Measurements from ENCODE around the gene SLC4A4.

The SLC4A4 gene

GRCh38 chr4:71366766-71367165, 27.9 kb downstream of the SLC4A4 start:
- TF ChIP-seq FOXK2 (IDR thresholded peaks at IDR 0.05) (no peak), PKNOX1 (IDR thresholded peaks at IDR 0.05) (no peak), BHLHE40 (IDR thresholded peaks at IDR 0.05; ENCODE audit: borderline replicate concordance) (no peak), FOXM1 (IDR thresholded peaks at IDR 0.05; ENCODE audit: borderline replicate concordance) (no peak), CTBP1 (IDR thresholded peaks at IDR 0.05; ENCODE audit: borderline replicate concordance) (no peak), ELF4 (IDR thresholded peaks at IDR 0.05) (no peak), TARDBP (IDR thresholded peaks at IDR 0.05) (no peak), L3MBTL2 (conservative IDR thresholded peaks at IDR 0.05) (no peak), FOXA1 (IDR thresholded peaks at IDR 0.05) (no peak), ZNF384 (IDR thresholded peaks at IDR 0.05) (no peak), SUZ12 (IDR thresholded peaks at IDR 0.05) (no peak), LEF1 (IDR thresholded peaks at IDR 0.05; ENCODE audit: borderline replicate concordance) (no peak), HDGF (IDR thresholded peaks at IDR 0.05; ENCODE audit: borderline replicate concordance) (no peak), SP1 (IDR thresholded peaks at IDR 0.05) (no peak)
- DNase-seq (ENCODE audit: extremely low spot score) = no peak
- ChIA-PET POLR2A (no interaction called here), CTCF (no interaction called here)

- DNase-seq (ENCODE audit: extremely low spot score) = no peak
- CTCF ChIA-PET = no interaction called here
- TF ChIP-seq SP1 (IDR thresholded peaks at IDR 0.05) (no peak), BHLHE40 (IDR thresholded peaks at IDR 0.05; ENCODE audit: borderline replicate concordance) (no peak), L3MBTL2 (conservative IDR thresholded peaks at IDR 0.05) (no peak), FOXM1 (IDR thresholded peaks at IDR 0.05; ENCODE audit: borderline replicate concordance) (no peak), FOXA1 (IDR thresholded peaks at IDR 0.05) (no peak), TARDBP (IDR thresholded peaks at IDR 0.05) (no peak), CTBP1 (IDR thresholded peaks at IDR 0.05; ENCODE audit: borderline replicate concordance) (no peak), PKNOX1 (IDR thresholded peaks at IDR 0.05) (no peak), SUZ12 (IDR thresholded peaks at IDR 0.05) (no peak)
- POLR2A ChIA-PET = no interaction called here
Measured at GRCh38 chr4:71367546-71367945, 28.7 kb downstream of the SLC4A4 start.

GRCh38 chr4:71368906-71369305, 30.1 kb downstream of the SLC4A4 start:
- ChIA-PET CTCF (no interaction called here), POLR2A (no interaction called here)

GRCh38 chr4:71369536-71369935, 30.7 kb downstream of the SLC4A4 start:
- TF ChIP-seq ARNT (IDR thresholded peaks at IDR 0.05) (no peak), HDGF (IDR thresholded peaks at IDR 0.05; ENCODE audit: borderline replicate concordance) (no peak), PKNOX1 (IDR thresholded peaks at IDR 0.05) (no peak), FOXK2 (IDR thresholded peaks at IDR 0.05) (no peak), L3MBTL2 (conservative IDR thresholded peaks at IDR 0.05) (no peak), ZNF384 (IDR thresholded peaks at IDR 0.05) (no peak), NFRKB (IDR thresholded peaks at IDR 0.05) (no peak), FOXA1 (IDR thresholded peaks at IDR 0.05) (no peak), FOXM1 (IDR thresholded peaks at IDR 0.05; ENCODE audit: borderline replicate concordance) (no peak), TARDBP (IDR thresholded peaks at IDR 0.05) (no peak)
- DNase-seq (ENCODE audit: extremely low spot score) = no peak
- CTCF ChIA-PET = no interaction called here
- POLR2A ChIA-PET = no interaction called here

More at GRCh38 chr4:71368906-71369305, 30.1 kb downstream of the SLC4A4 start:
- TF ChIP-seq HDGF (IDR thresholded peaks at IDR 0.05; ENCODE audit: borderline replicate concordance) (no peak), NFRKB (IDR thresholded peaks at IDR 0.05) (no peak), L3MBTL2 (conservative IDR thresholded peaks at IDR 0.05) (no peak), ARNT (IDR thresholded peaks at IDR 0.05) (no peak), ZNF384 (IDR thresholded peaks at IDR 0.05) (no peak), FOXK2 (IDR thresholded peaks at IDR 0.05) (no peak), ELF4 (IDR thresholded peaks at IDR 0.05) (no peak), FOXM1 (IDR thresholded peaks at IDR 0.05; ENCODE audit: borderline replicate concordance) (no peak), SUZ12 (IDR thresholded peaks at IDR 0.05) (no peak), PKNOX1 (IDR thresholded peaks at IDR 0.05) (no peak), CTBP1 (IDR thresholded peaks at IDR 0.05; ENCODE audit: borderline replicate concordance) (no peak), BHLHE40 (IDR thresholded peaks at IDR 0.05; ENCODE audit: borderline replicate concordance) (no peak), LEF1 (IDR thresholded peaks at IDR 0.05; ENCODE audit: borderline replicate concordance) (no peak), FOXA1 (IDR thresholded peaks at IDR 0.05) (no peak)
- no peak for DNase-seq (ENCODE audit: extremely low spot score)

GRCh38 chr4:71375494-71375893, 36.7 kb downstream of the SLC4A4 start:
- DNase-seq (ENCODE audit: extremely low spot score) = no peak
- no peak for TF ChIP-seq ELF4 (IDR thresholded peaks at IDR 0.05)
- TF ChIP-seq FOXA1 (IDR thresholded peaks at IDR 0.05) = no peak
- no peak for TF ChIP-seq TARDBP (IDR thresholded peaks at IDR 0.05)
- TF ChIP-seq HDGF (IDR thresholded peaks at IDR 0.05; ENCODE audit: borderline replicate concordance) = no peak
- no peak for TF ChIP-seq FOXM1 (IDR thresholded peaks at IDR 0.05; ENCODE audit: borderline replicate concordance)
- TF ChIP-seq L3MBTL2 (conservative IDR thresholded peaks at IDR 0.05) = no peak
- TF ChIP-seq SP1 (IDR thresholded peaks at IDR 0.05) = no peak
- no peak for TF ChIP-seq CTBP1 (IDR thresholded peaks at IDR 0.05; ENCODE audit: borderline replicate concordance)
- no peak for TF ChIP-seq LEF1 (IDR thresholded peaks at IDR 0.05; ENCODE audit: borderline replicate concordance)
- CTCF ChIA-PET = no interaction called here
- POLR2A ChIA-PET = no interaction called here

GRCh38 chr4:71377561-71377960, 38.7 kb downstream of the SLC4A4 start:
- TF ChIP-seq LEF1 (IDR thresholded peaks at IDR 0.05; ENCODE audit: borderline replicate concordance) (no peak), SUZ12 (IDR thresholded peaks at IDR 0.05) (no peak), CTBP1 (IDR thresholded peaks at IDR 0.05; ENCODE audit: borderline replicate concordance) (no peak), L3MBTL2 (conservative IDR thresholded peaks at IDR 0.05) (no peak), ZNF384 (IDR thresholded peaks at IDR 0.05) (no peak), FOXA1 (IDR thresholded peaks at IDR 0.05) (no peak), FOXK2 (IDR thresholded peaks at IDR 0.05) (no peak), NFRKB (IDR thresholded peaks at IDR 0.05) (no peak), ARNT (IDR thresholded peaks at IDR 0.05) (no peak), HDGF (IDR thresholded peaks at IDR 0.05; ENCODE audit: borderline replicate concordance) (no peak), BHLHE40 (IDR thresholded peaks at IDR 0.05; ENCODE audit: borderline replicate concordance) (no peak), PKNOX1 (IDR thresholded peaks at IDR 0.05) (no peak), SP1 (IDR thresholded peaks at IDR 0.05) (no peak), FOXM1 (IDR thresholded peaks at IDR 0.05; ENCODE audit: borderline replicate concordance) (no peak), ELF4 (IDR thresholded peaks at IDR 0.05) (no peak)
- DNase-seq (ENCODE audit: extremely low spot score) = no peak
- ChIA-PET POLR2A (no interaction called here), CTCF (no interaction called here)

Data from HEK293T (cell line).